Esophagus muscularis mucosa (tissue), 4 donors: ENCODE results near the gene PPIA.

Source experiments
- CTCF ChIP-seq, 3 experiments: fragments of 200-600 bp in 2 of 3; fragments of 450-650 bp in 1 of 3; sonication (generic) in 2 of 3; IDR thresholded peaks; one replicate each; pipeline ENCODE4 v1.5.1; 2017 to 2019; ENCODE audit warnings: antibody characterized with exemption in 3 of 3, mild to moderate bottlenecking in 2 of 3, moderate library complexity in 1 of 3
- EP300 ChIP-seq: sonication (generic); formaldehyde crosslinking; IDR thresholded peaks from one replicate; pipeline ENCODE4 v1.6.1; 2017; ENCODE audit warnings: antibody characterized with exemption
- POLR2AphosphoS5 ChIP-seq, 2 donors: sonication (generic); formaldehyde crosslinking; IDR thresholded peaks; one replicate each; pipeline ENCODE4 v1.6.1; 2017; ENCODE audit warnings: antibody characterized with exemption in 2 of 2

- TF ChIP-seq CTCF (IDR thresholded peaks at IDR 0.05): peak; percentile 87 to 92 (median 91)
- peak in 1 of 2 donors; percentile 11 for TF ChIP-seq POLR2AphosphoS5 (IDR thresholded peaks at IDR 0.05)
- TF ChIP-seq EP300: no peak
These were observed 51.0 kb downstream of the PPIA start for GRCh38 chr7:44847509-44847919.
